Panc1 (cell line): ENCODE measurements around the gene SLC22A23. TPM values are rescaled to one million over a fixed set of nuclear protein-coding genes. Genes with fewer than 3 reads are reported as not detected.

Source experiments
- ATAC-seq: fragments of 200-7000 bp; cut with Tn5 transposase; 2 replicates; pipeline ENCODE4 v1.9.1; 2020; ENCODE audit warnings: mild to moderate bottlenecking, moderate library complexity
- BruUV-seq: library from RNA; stranded (reverse); fragments of 400-500 nt; replicated peaks from 2 replicates; lab custom pipeline; 2021; lab: Mats Ljungman, UMichigan
- CTCF ChIA-PET: fragments of 300-600 bp; sonication (Branson Sonifier 250); formaldehyde crosslinking; loops from one replicate; lab custom pipeline; 2022; ENCODE audit warnings: antibody characterized with exemption; lab: Charles Lee
- POLR2A ChIA-PET: fragments of 300-600 bp; sonication (Branson Sonifier 250); formaldehyde crosslinking; loops from one replicate; lab custom pipeline; 2022; ENCODE audit warnings: antibody characterized with exemption; lab: Charles Lee
- DNase-seq: peaks from one replicate; pipeline ENCODE4 v3.0.0-alpha.2; 2010; ENCODE audit warnings: low read depth, low spot score
- H3K27ac ChIP-seq: 2 replicates; pipeline ENCODE4 v1.5.1; 2011; ENCODE audit warnings: mild to moderate bottlenecking, low read length, inconsistent platforms
- H3K27me3 ChIP-seq: fragments of 200-500 bp; sonication (Bioruptor generic); 2 replicates; pipeline ENCODE4 v1.6.0; 2014; ENCODE audit warnings: low read length, inconsistent platforms; ENCODE audit not compliant: control insufficient read depth, insufficient read depth
- H3K36me3 ChIP-seq: fragments of 200-500 bp; sonication (Bioruptor generic); 2 replicates; pipeline ENCODE4 v1.5.1; 2014; ENCODE audit warnings: inconsistent platforms, mild to moderate bottlenecking, low read length, moderate library complexity; ENCODE audit not compliant: control insufficient read depth, insufficient read depth
- H3K4me1 ChIP-seq: 2 replicates; pipeline ENCODE4 v1.5.1; 2011; ENCODE audit warnings: inconsistent platforms, mild to moderate bottlenecking, low read length, moderate library complexity; ENCODE audit not compliant: control insufficient read depth, insufficient read depth
- H3K4me3 ChIP-seq, 2 experiments: 2 replicates each; pipeline ENCODE4 v1.5.1; 2011 to 2012; ENCODE audit warnings: low read depth in 2 of 2, low read length in 2 of 2, mild to moderate bottlenecking in 2 of 2, inconsistent platforms in 1 of 2, moderate library complexity in 1 of 2
- H3K9me3 ChIP-seq: fragments of 200-500 bp; sonication (Bioruptor generic); 2 replicates; pipeline ENCODE4 v1.5.1; 2014; ENCODE audit warnings: low read depth, mild to moderate bottlenecking, inconsistent platforms, low read length, moderate library complexity; ENCODE audit not compliant: control insufficient read depth, insufficient read depth
- CTCF ChIP-seq: fragments of 450-650 bp; IDR thresholded peaks from 2 replicates; pipeline ENCODE4 v1.5.1; 2017; ENCODE audit warnings: mild to moderate bottlenecking
- POLR2AphosphoS5 ChIP-seq: IDR thresholded peaks from 2 replicates; pipeline ENCODE4 v1.6.1; 2012; ENCODE audit warnings: mild to moderate bottlenecking, low read depth, low read length, moderate library complexity
- REST ChIP-seq, 2 experiments: IDR thresholded peaks; 2 replicates each; pipeline ENCODE4 v1.6.1; 2011 to 2012; ENCODE audit warnings: low read depth in 2 of 2, control low read depth in 1 of 2, low read length in 1 of 2, mild to moderate bottlenecking in 1 of 2, moderate library complexity in 1 of 2; ENCODE audit not compliant: insufficient read depth in 1 of 2
- SIN3A ChIP-seq: IDR thresholded peaks from 2 replicates; pipeline ENCODE4 v1.6.1; 2012; ENCODE audit warnings: low read depth, mild to moderate bottlenecking, low read length, moderate library complexity, borderline replicate concordance; ENCODE audit not compliant: insufficient read depth
- TCF7L2 ChIP-seq: IDR thresholded peaks from 2 replicates; pipeline ENCODE4 v1.6.1; 2011; ENCODE audit warnings: mild to moderate bottlenecking, low read depth, low read length, inconsistent platforms
- in situ Hi-C: cut with HindIII; loops from 2 replicates; pipeline ENCODE4 v1.10.0; 2016; ENCODE audit warnings: low sequenced_read_pairs, low pct_unique_long_range_greater_than_20kb
- intact Hi-C: fragments of 100-400 bp; cut with micrococcal nuclease; formaldehyde crosslinking; loops from one replicate; pipeline ENCODE4 v1.10.0; 2022; ENCODE audit not compliant: unreplicated experiment
- total RNA-seq: library from RNA; stranded (reverse); gene quantifications from one replicate; pipeline ENCODE4 v1.2.1, GENCODE V29; 2021; ENCODE audit not compliant: unreplicated experiment

SLC22A23 gene
- total RNA-seq, 1 experiment from 2014 or later = 4.5 TPM

- H3K27ac ChIP-seq = no peak overlapping the region
- no peaks in the 10 kb centered on the region for H3K36me3 ChIP-seq
- H3K9me3 ChIP-seq = no peaks in the 10 kb centered on the region
- H3K4me1 ChIP-seq = no peaks in the 10 kb centered on the region
- no peak for DNase-seq
- ATAC-seq = no peak
- H3K4me3 ChIP-seq = no peak overlapping the region
- in situ Hi-C loops = no loop called here
- H3K27me3 ChIP-seq = peaks cover 7% of the 10 kb centered on the region; the same call in 1 of the 2 replicates
- TF ChIP-seq TCF7L2 (no peak), REST (IDR thresholded peaks at IDR 0.05; ENCODE audit: insufficient read depth in 1 of 2, low read depth in 2 of 2, low read length in 1 of 2) (no peak)
- BruUV-seq = no TSS peak
- POLR2A ChIA-PET = no interaction called here
- intact Hi-C loops = no loop called here
- CTCF ChIA-PET = interaction anchor here (0.7 kb wide), 1 partner anchor 39 kb away, joined by 3 read pairs; no protein-coding TSS in a partner anchor
Measured at GRCh38 chr6:3368685-3369084, 88.2 kb downstream of the SLC22A23 start.

- Histone ChIP-seq H3K36me3 (no peaks in the 10 kb centered on the region), H3K27ac (no peak overlapping the region), H3K4me1 (no peaks in the 10 kb centered on the region), H3K9me3 (no peaks in the 10 kb centered on the region), H3K27me3 (peaks cover 7% of the 10 kb centered on the region; the same call in 1 of the 2 replicates), H3K4me3 (no peak overlapping the region)
- no peak for TF ChIP-seq REST (IDR thresholded peaks at IDR 0.05; ENCODE audit: insufficient read depth in 1 of 2, low read depth in 2 of 2, low read length in 1 of 2)
- TF ChIP-seq SIN3A = no peak
- TF ChIP-seq CTCF = no peak
- no peak for TF ChIP-seq TCF7L2
- no peak for TF ChIP-seq POLR2AphosphoS5
- DNase-seq (no peak), ATAC-seq (no peak)
- ChIA-PET POLR2A (no interaction called here), CTCF (no interaction called here)
- no TSS peak for BruUV-seq
- in situ Hi-C loops (no loop called here), intact Hi-C loops (no loop called here)
Measured at GRCh38 chr6:3367630-3368029, 89.2 kb downstream of the SLC22A23 start.
